Fibroblast of pulmonary artery (primary cell): ENCODE results near the gene PTPRN2.

ENCODE experiments used
- DNase-seq: peaks from one replicate; pipeline ENCODE4 v3.0.0-alpha.2; 2010; ENCODE audit warnings: low read depth
- H3K4me3 ChIP-seq: replicated peaks from 2 replicates; pipeline ENCODE4 v1.5.1; 2011; ENCODE audit warnings: low read depth, mild to moderate bottlenecking, control low read depth, low read length, moderate library complexity
- CTCF ChIP-seq: IDR thresholded peaks from 2 replicates; pipeline ENCODE4 v1.5.1; 2011; ENCODE audit warnings: mild to moderate bottlenecking, control low read depth, low read length, inconsistent platforms; ENCODE audit errors: missing control alignments

PTPRN2 gene

GRCh38 chr7:157890921-157891401, 696.7 kb downstream of the PTPRN2 start:
- no peak for DNase-seq
- H3K4me3 ChIP-seq: no peak overlapping the region
- TF ChIP-seq CTCF: no peak

- DNase-seq: no peak
- no peak overlapping the region for H3K4me3 ChIP-seq
- no peak for TF ChIP-seq CTCF
Measured at GRCh38 chr7:157889480-157889879, 698.1 kb downstream of the PTPRN2 start.

- no peak for TF ChIP-seq CTCF
- H3K4me3 ChIP-seq: no peak overlapping the region
Measured at GRCh38 chr7:157888579-157888978, 699.0 kb downstream of the PTPRN2 start.

GRCh38 chr7:157887400-157887799, 700.2 kb downstream of the PTPRN2 start:
- TF ChIP-seq CTCF: no peak
- H3K4me3 ChIP-seq: no peak overlapping the region
- no peak for DNase-seq

More at GRCh38 chr7:157888579-157888978, 699.0 kb downstream of the PTPRN2 start:
- DNase-seq: no peak

- H3K4me3 ChIP-seq: no peak overlapping the region
- DNase-seq: no peak
- TF ChIP-seq CTCF: no peak
Measured at GRCh38 chr7:157886711-157887110, 700.9 kb downstream of the PTPRN2 start.

- no peak for DNase-seq
- TF ChIP-seq CTCF: no peak
- H3K4me3 ChIP-seq: no peak overlapping the region
Measured at GRCh38 chr7:157886266-157886665, 701.4 kb downstream of the PTPRN2 start.

- no peak overlapping the region for H3K4me3 ChIP-seq
- DNase-seq: no peak
- TF ChIP-seq CTCF: no peak
Measured at GRCh38 chr7:157885140-157885539, 702.5 kb downstream of the PTPRN2 start.
